H1 (cell line): ENCODE results near the gene PHF1. TPM values are rescaled to one million over a fixed set of nuclear protein-coding genes. Genes with fewer than 3 reads are reported as not detected.
A peak's percentile ranks its signal among the peaks of the same experiment; 100 is the strongest.

Experiments used
- CTCF ChIA-PET: fragments of 300-600 bp; sonication (Branson Sonifier 250); formaldehyde crosslinking; loops from one replicate; lab custom pipeline; 2021; ENCODE audit not compliant: partially characterized antibody; lab: Charles Lee
- POLR2A ChIA-PET: fragments of 300-600 bp; sonication (Branson Sonifier 250); formaldehyde crosslinking; loops from one replicate; lab custom pipeline; 2021; ENCODE audit warnings: inconsistent platforms; ENCODE audit not compliant: partially characterized antibody; lab: Charles Lee
- DNase-seq, 2 experiments: peaks; one replicate each; pipeline versions ENCODE4 v3.0.0 to v3.0.0-alpha.2; 2010 to 2022; ENCODE audit warnings: low spot score in 2 of 2, low read depth in 1 of 2, mixed read lengths in 1 of 2
- FAIRE-seq: peaks from 2 replicates; lab custom pipeline; 2011; peaks lifted over from hg19 to GRCh38; lab: Jason Lieb, UNC
- H2AFZ ChIP-seq: 2 replicates; pipeline ENCODE4 v1.8.1; 2012; ENCODE audit warnings: low read length, inconsistent platforms
- H2AK5ac ChIP-seq: 2 replicates; pipeline ENCODE4 v1.6.1; 2013; ENCODE audit warnings: low read depth, low read length
- H2BK120ac ChIP-seq: replicated peaks from 2 replicates; pipeline ENCODE3; 2013; ENCODE audit warnings: low read depth, low read length, inconsistent platforms
- H2BK12ac ChIP-seq: 2 replicates; pipeline ENCODE4 v1.6.1; 2013; ENCODE audit warnings: low read depth, low read length
- H2BK15ac ChIP-seq: 2 replicates; pipeline ENCODE4 v1.6.1; 2013; ENCODE audit warnings: low read length
- H2BK20ac ChIP-seq: 2 replicates; pipeline ENCODE4 v1.6.1; 2013; ENCODE audit warnings: low read length
- H2BK5ac ChIP-seq: 2 replicates; pipeline ENCODE4 v1.6.1; 2013; ENCODE audit warnings: low read depth, low read length
- H3K14ac ChIP-seq: 2 replicates; pipeline ENCODE4 v1.6.1; 2013; ENCODE audit warnings: inconsistent platforms; ENCODE audit not compliant: insufficient read length
- H3K18ac ChIP-seq: 2 replicates; pipeline ENCODE4 v1.6.1; 2013; ENCODE audit warnings: low read length; ENCODE audit errors: extremely low read depth
- H3K23ac ChIP-seq: 2 replicates; pipeline ENCODE4 v1.6.1; 2013; ENCODE audit warnings: inconsistent platforms; ENCODE audit not compliant: insufficient read length
- H3K23me2 ChIP-seq: 2 replicates; pipeline ENCODE4 v1.6.1; 2013; ENCODE audit warnings: low read depth, low read length
- H3K27ac ChIP-seq: 2 replicates; pipeline ENCODE4 v1.6.1; 2011; ENCODE audit warnings: low read depth, low read length, inconsistent platforms
- H3K27me3 ChIP-seq, 4 experiments: replicated peaks in 1 of 4; 1 replicate in 1 of 4; 2 replicates in 3 of 4; pipeline versions ENCODE4 v1.6.1 to v1.8.1; 2011 to 2013; ENCODE audit warnings: low read length in 3 of 4, mild to moderate bottlenecking in 3 of 4, inconsistent platforms in 2 of 4, mixed read lengths in 2 of 4, moderate library complexity in 1 of 4; ENCODE audit not compliant: control insufficient read depth in 3 of 4, insufficient read depth in 3 of 4; ENCODE audit errors: extremely low read depth in 1 of 4
- H3K36me3 ChIP-seq, 4 experiments: 2 replicates each; pipeline versions ENCODE4 v1.6.1 to v1.8.1; 2011 to 2013; ENCODE audit warnings: mild to moderate bottlenecking in 4 of 4, low read length in 3 of 4, moderate library complexity in 2 of 4, control low read depth in 1 of 4, inconsistent platforms in 1 of 4; ENCODE audit not compliant: insufficient read depth in 4 of 4, control insufficient read depth in 2 of 4
- H3K4ac ChIP-seq: replicated peaks from 2 replicates; pipeline ENCODE3; 2013; ENCODE audit warnings: low read length, low read depth, mixed read lengths, inconsistent platforms; ENCODE audit not compliant: insufficient read length
- H3K4me1 ChIP-seq, 4 experiments: replicated peaks in 1 of 4; 1 replicate in 1 of 4; 2 replicates in 3 of 4; pipeline versions ENCODE4 v1.6.1 to v1.8.1; 2011 to 2013; ENCODE audit warnings: low read length in 3 of 4, inconsistent platforms in 2 of 4, mixed read lengths in 1 of 4; ENCODE audit not compliant: insufficient read depth in 4 of 4, control insufficient read depth in 3 of 4
- H3K4me2 ChIP-seq, 2 experiments: 2 replicates each; pipeline versions ENCODE4 v1.6.1 to v1.8.1; 2011 to 2013; ENCODE audit warnings: low read depth in 2 of 2, low read length in 2 of 2, control low read depth in 1 of 2, inconsistent platforms in 1 of 2, mild to moderate bottlenecking in 1 of 2; ENCODE audit not compliant: insufficient read depth in 1 of 2
- H3K4me3 ChIP-seq, 4 experiments: fragments of 200-600, 300-600 bp in 1 of 4; sonication (generic), shearing (Covaris generic), sonication (Bioruptor Twin) in 1 of 4; 2 replicates each; pipeline versions ENCODE4 v1.5.1 to v1.8.1; 2011 to 2016; ENCODE audit warnings: low read length in 4 of 4, low read depth in 3 of 4, control low read depth in 2 of 4, inconsistent platforms in 2 of 4, mild to moderate bottlenecking in 2 of 4, mixed read lengths in 1 of 4, moderate library complexity in 1 of 4; ENCODE audit not compliant: insufficient read depth in 2 of 4; ENCODE audit errors: extremely low read depth in 1 of 4
- H3K56ac ChIP-seq: replicated peaks from 2 replicates; pipeline ENCODE3; 2013; ENCODE audit warnings: low read depth, mild to moderate bottlenecking, mixed read lengths, low read length, inconsistent platforms; ENCODE audit not compliant: insufficient read length
- H3K79me1 ChIP-seq: 2 replicates; pipeline ENCODE4 v1.6.1; 2013; ENCODE audit warnings: low read depth, low read length, control low read depth
- H3K79me2 ChIP-seq, 2 experiments: 2 replicates each; pipeline versions ENCODE4 v1.6.1 to v1.8.1; 2012 to 2013; ENCODE audit warnings: low read length in 2 of 2, mild to moderate bottlenecking in 2 of 2, inconsistent platforms in 1 of 2; ENCODE audit not compliant: insufficient read depth in 2 of 2, control insufficient read depth in 1 of 2
- H3K9ac ChIP-seq, 4 experiments: replicated peaks in 1 of 4; 1 replicate in 1 of 4; 2 replicates in 3 of 4; pipeline versions ENCODE4 v1.6.1 to v1.8.1; 2011 to 2013; ENCODE audit warnings: low read depth in 3 of 4, low read length in 3 of 4, control low read depth in 2 of 4, mild to moderate bottlenecking in 2 of 4, moderate library complexity in 2 of 4, inconsistent platforms in 1 of 4; ENCODE audit errors: extremely low read depth in 1 of 4
- H3K9me3 ChIP-seq, 2 experiments: 2 replicates each; pipeline versions ENCODE4 v1.6.1 to v1.8.1; 2012 to 2013; ENCODE audit warnings: mild to moderate bottlenecking in 2 of 2, moderate library complexity in 2 of 2, control low read depth in 1 of 2, inconsistent platforms in 1 of 2, low read depth in 1 of 2, low read length in 1 of 2, mixed read lengths in 1 of 2; ENCODE audit not compliant: insufficient read depth in 2 of 2
- H4K20me1 ChIP-seq, 2 experiments: replicated peaks in 1 of 2; 2 replicates each; pipeline versions ENCODE3 to v1.8.1; 2011 to 2013; ENCODE audit warnings: inconsistent platforms in 2 of 2, low read length in 2 of 2, mild to moderate bottlenecking in 1 of 2; ENCODE audit not compliant: insufficient read depth in 2 of 2, control insufficient read depth in 1 of 2
- H4K5ac ChIP-seq: 2 replicates; pipeline ENCODE4 v1.6.1; 2013; ENCODE audit warnings: low read length, low read depth, mixed read lengths, inconsistent platforms; ENCODE audit not compliant: insufficient read length
- H4K8ac ChIP-seq: 2 replicates; pipeline ENCODE4 v1.8.0; 2013; ENCODE audit warnings: mild to moderate bottlenecking, moderate library complexity, low read length, inconsistent platforms; ENCODE audit not compliant: insufficient read depth; ENCODE audit errors: extremely low read depth
- H4K91ac ChIP-seq: replicated peaks from 2 replicates; pipeline ENCODE3; 2013; ENCODE audit warnings: low read length, mixed read lengths, inconsistent platforms; ENCODE audit not compliant: insufficient read length
- CHD1 ChIP-seq: IDR thresholded peaks from 2 replicates; pipeline ENCODE4 v1.6.1; 2012; ENCODE audit warnings: low read depth, low read length, improper control_type of control experiment
- CTBP2 ChIP-seq: IDR thresholded peaks from 2 replicates; pipeline ENCODE4 v1.7.0; 2011; ENCODE audit warnings: borderline replicate concordance, mild to moderate bottlenecking, moderate library complexity, mixed read lengths, low read length; ENCODE audit not compliant: insufficient read depth, insufficient read length
- E2F6 ChIP-seq: IDR thresholded peaks from 2 replicates; pipeline ENCODE4 v1.6.1; 2012; ENCODE audit warnings: inconsistent platforms
- GABPA ChIP-seq: IDR thresholded peaks from 2 replicates; pipeline ENCODE4 v1.6.1; 2011; ENCODE audit warnings: mild to moderate bottlenecking, low read length, moderate library complexity, borderline replicate concordance; ENCODE audit not compliant: insufficient read depth
- JUN ChIP-seq: IDR thresholded peaks from 2 replicates; pipeline ENCODE4 v1.6.1; 2011; ENCODE audit warnings: low read depth, mild to moderate bottlenecking, improper control_type of control experiment, low read length
- NRF1 ChIP-seq: IDR thresholded peaks from 2 replicates; pipeline ENCODE4 v1.6.1; 2011; ENCODE audit warnings: mild to moderate bottlenecking, low read depth, low read length, improper control_type of control experiment
- POLR2A ChIP-seq, 2 experiments: IDR thresholded peaks; 1 replicate in 1 of 2; 2 replicates in 1 of 2; pipeline ENCODE4 v1.6.1; 2011; ENCODE audit warnings: low read depth in 2 of 2, low read length in 2 of 2, mild to moderate bottlenecking in 2 of 2; ENCODE audit errors: control extremely low read depth in 1 of 2
- SAP30 ChIP-seq: fragments of 300-600 bp; sonication (generic); IDR thresholded peaks from 2 replicates; pipeline ENCODE4 v1.7.1; 2012; ENCODE audit warnings: low read length, moderate library complexity, mild to moderate bottlenecking, inconsistent platforms; ENCODE audit not compliant: insufficient read depth, insufficient replicate concordance
- TAF7 ChIP-seq: optimal IDR thresholded peaks from 2 replicates; pipeline ENCODE3; 2011; ENCODE audit warnings: low read depth, mild to moderate bottlenecking, inconsistent platforms, low read length, moderate library complexity, borderline replicate concordance
- TCF12 ChIP-seq: IDR thresholded peaks from 2 replicates; pipeline ENCODE4 v1.6.1; 2011; ENCODE audit warnings: low read depth, mild to moderate bottlenecking, low read length
- WGBS, 2 experiments: shearing (Covaris generic) in 1 of 2; methylation state at CpG; one replicate each; pipeline versions ENCODE4 v1.1.6 to v1.1.7; 2013 to 2015; ENCODE audit warnings: low lambda C conversion rate in 2 of 2, mixed read lengths in 2 of 2, inconsistent platforms in 1 of 2, low coverage in 1 of 2, missing lambda C conversion rate in 1 of 2; ENCODE audit not compliant: insufficient replicate concordance in 2 of 2, insufficient coverage in 1 of 2, insufficient read length in 1 of 2; ENCODE audit errors: extremely low coverage in 1 of 2, missing lambda C conversion rate in 1 of 2; 5-methylcytosine and 5-hydroxymethylcytosine counted together
- polyA plus RNA-seq, 7 experiments: library from polyadenylated mRNA; depleted of rRNA in 3 of 7; stranded (reverse) in 5 of 7; unstranded in 2 of 7; fragments of >200 nt in 5 of 7; fragments of 200-250 nt in 2 of 7; gene quantifications; 1 replicate in 5 of 7; 2 replicates in 1 of 7; 4 replicates in 1 of 7; pipeline versions ENCODE4 v1.2.1 to v1.2.3, GENCODE V29; 2011 to 2013; ENCODE audit warnings: missing spikeins in 2 of 7, mixed read lengths in 2 of 7
- total RNA-seq: library from RNA; stranded (reverse); fragmentation: NEBNext Ultra II Directional; extraction: Animal tissue kit (Norgen Biotek cat#: 25700); gene quantifications from 2 replicates; pipeline ENCODE4 v1.2.1, GENCODE V29; 2021

The PHF1 gene
- total and polyA plus RNA-seq, 2 of the 8 experiments (the other 6 are each of a cell fraction or from before 2014, with no cell fraction given) = 47.3 to 78.6 TPM

- H4K20me1 ChIP-seq = peaks cover 0 to 12% of the 10 kb centered on the region in 2 experiments
- 91% methylated on average over 5 of the region's 5 CpGs; no CpG with 5 or more reads in 1 of the 2 experiments for WGBS, 2 experiments
- H2AK5ac ChIP-seq = peak overlapping the region; percentile 79; the same call in 1 of the 2 replicates
- TF ChIP-seq TAF7 = no peak
- TF ChIP-seq SAP30 = no peak
- no peak for TF ChIP-seq CHD1
- TF ChIP-seq POLR2A (IDR thresholded peaks at IDR 0.05; ENCODE audit: control extremely low read depth in 1 of 2, low read depth in 2 of 2, low read length in 2 of 2) = no peak
- TF ChIP-seq TCF12 = no peak
- TF ChIP-seq GABPA = no peak
- no peak for TF ChIP-seq E2F6
- no peak for TF ChIP-seq JUN
- no peak for TF ChIP-seq CTBP2
- no peak for TF ChIP-seq NRF1
Measured at GRCh38 chr6:33428966-33429749, 18.3 kb downstream of the PHF1 start.

More at GRCh38 chr6:33428966-33429749, 18.3 kb downstream of the PHF1 start:
- H3K27me3 ChIP-seq = no peaks in the 10 kb centered on the region
- no peaks in the 10 kb centered on the region for H3K9me3 ChIP-seq
- peak overlapping the region; percentile 100 for H2BK15ac ChIP-seq
- ChIA-PET CTCF (interaction anchor here (0.6 to 4.1 kb wide), 6 partner anchors 12 to 189 kb away, joined by 3 to 22 read pairs (median 4); no protein-coding TSS in a partner anchor), POLR2A (interaction anchor here (0.5 to 14.8 kb wide), 7 partner anchors 10 to 130 kb away, joined by 3 to 381 read pairs (median 24); partner anchors contain the start of genes CUTA, PHF1, RGL2 and SYNGAP1)
- H4K5ac ChIP-seq = no peak overlapping the region
- no peak overlapping the region for H3K23ac ChIP-seq
- peaks cover 17% of the 10 kb centered on the region for H3K79me1 ChIP-seq
- peak overlapping the region; percentile 83 to 91 for H3K4me2 ChIP-seq
- peak overlapping the region; percentile 94 for H4K91ac ChIP-seq
- peaks cover 39% of the 10 kb centered on the region for H3K23me2 ChIP-seq
- peak overlapping the region; percentile 92; the same call in 1 of the 2 replicates for H2BK5ac ChIP-seq
- H2BK120ac ChIP-seq = no peak overlapping the region
- H2BK20ac ChIP-seq = peak overlapping the region; percentile 38; the same call in 1 of the 2 replicates
- H3K4me1 ChIP-seq = peaks cover 15 to 51% (median 29%) of the 10 kb centered on the region in 4 experiments
- H3K27ac ChIP-seq = no peak overlapping the region
- peak overlapping the region; percentile 43 for H3K56ac ChIP-seq
- H2AFZ ChIP-seq = no peak overlapping the region
- no peak overlapping the region for H3K9ac ChIP-seq
- peak overlapping the region in 1 of 4 experiments; percentile 58; a peak in 3 of 8 replicates for H3K4me3 ChIP-seq
- H3K79me2 ChIP-seq = peaks cover 13 to 64% of the 10 kb centered on the region in 2 experiments
- no peak overlapping the region for H3K14ac ChIP-seq
- DNase-seq (no peak), FAIRE-seq (no peak)
- no peak overlapping the region for H4K8ac ChIP-seq
- H3K18ac ChIP-seq = 0 out of 2 replicates have a peak overlapping the region, but pooled peaks have one; percentile 5
- H2BK12ac ChIP-seq = peak overlapping the region; percentile 65; the same call in 1 of the 2 replicates
- peaks cover 0 to 3% (median 0%) of the 10 kb centered on the region in 4 experiments; a peak in 2 of 8 replicates for H3K36me3 ChIP-seq
- no peak overlapping the region for H3K4ac ChIP-seq
